Transverse colon (tissue), 4 donors: ENCODE data around the gene ATP5MC3. TPM values are rescaled to one million over a fixed set of nuclear protein-coding genes. Genes with fewer than 3 reads are reported as not detected.

Source experiments
- DNase-seq: peaks from one replicate; pipeline ENCODE4 v3.0.0-alpha.2; 2019
- H3K27ac ChIP-seq, 4 donors: fragments of 200-600 bp; sonication (generic); 2 replicates each; pipeline ENCODE4 v1.5.1; 2016 to 2018; ENCODE audit warnings: inconsistent platforms in 4 of 4
- H3K27me3 ChIP-seq: fragments of 200-600 bp; sonication (generic); 2 replicates; pipeline ENCODE4 v1.5.1; 2017; ENCODE audit warnings: inconsistent platforms
- H3K36me3 ChIP-seq, 4 donors: fragments of 200-600 bp; sonication (generic); 2 replicates each; pipeline ENCODE4 v1.5.1; 2017 to 2019; ENCODE audit warnings: inconsistent platforms in 4 of 4
- H3K4me1 ChIP-seq, 4 donors: fragments of 200-600 bp; sonication (generic); 2 replicates each; pipeline ENCODE4 v1.5.1; 2017 to 2020; ENCODE audit warnings: inconsistent platforms in 4 of 4
- H3K4me3 ChIP-seq, 4 donors: fragments of 200-600 bp; sonication (generic); 1 replicate in 1 of 4; 2 replicates in 3 of 4; pipeline versions ENCODE4 v1.5.1 to v1.6.1; 2017 to 2019; ENCODE audit warnings: inconsistent platforms in 4 of 4
- H3K9me3 ChIP-seq, 2 donors: fragments of 200-600 bp; sonication (generic); 2 replicates each; pipeline ENCODE4 v1.5.1; 2017 to 2019; ENCODE audit warnings: inconsistent platforms in 2 of 2
- EP300 ChIP-seq: sonication (generic); formaldehyde crosslinking; IDR thresholded peaks from one replicate; pipeline ENCODE4 v1.6.1; 2017; ENCODE audit warnings: antibody characterized with exemption, low read depth
- POLR2A ChIP-seq: fragments of 450-650 bp; IDR thresholded peaks from one replicate; pipeline ENCODE4 v1.6.1; 2016; ENCODE audit warnings: antibody characterized with exemption, mild to moderate bottlenecking, moderate library complexity
- POLR2AphosphoS5 ChIP-seq, 3 donors: sonication (generic); formaldehyde crosslinking; IDR thresholded peaks; one replicate each; pipeline ENCODE4 v1.6.1; 2016; ENCODE audit warnings: antibody characterized with exemption in 3 of 3
- WGBS, 2 donors: methylation state at CpG; one replicate each; pipeline ENCODE4 v1.1.5; 2018; ENCODE audit warnings: low coverage in 1 of 2; 5-methylcytosine and 5-hydroxymethylcytosine counted together
- in situ Hi-C, 4 donors: fragments of 200-750 bp; cut with MboI; loops; one replicate each; pipeline versions ENCODE4 v1.15.0 to v1.15.1; 2017; ENCODE audit warnings: low sequenced_read_pairs in 3 of 4, low pct_ligation_motif_present in 1 of 4, low pct_unique_long_range_greater_than_20kb in 1 of 4
- intact Hi-C: fragments of 100-400 bp; cut with DNase I; formaldehyde crosslinking; loops from one replicate; pipeline ENCODE4 v1.15.1; 2023; ENCODE audit warnings: low total_unique reads
- total RNA-seq, 4 donors: library from RNA; depleted of rRNA; stranded (reverse); fragments of >200 nt; gene quantifications; one replicate each; pipeline ENCODE4 v1.1.0, GENCODE V29; 2016
- TF ChIP-seq, protein P1 (sequence below), 5 experiments: fragments of 200-600 bp in 3 of 5; fragments of 450-650 bp in 2 of 5; sonication (generic) in 3 of 5; IDR thresholded peaks; 1 replicate in 2 of 5; 2 replicates in 3 of 5; pipeline ENCODE4 v1.5.1; 2016 to 2017; ENCODE audit warnings: antibody characterized with exemption in 5 of 5, inconsistent platforms in 3 of 5, mild to moderate bottlenecking in 2 of 5, moderate library complexity in 1 of 5

ATP5MC3 gene
- total RNA-seq, 4 donors from 2014 or later: 88.4 to 391 (median 181) TPM

DNA sequence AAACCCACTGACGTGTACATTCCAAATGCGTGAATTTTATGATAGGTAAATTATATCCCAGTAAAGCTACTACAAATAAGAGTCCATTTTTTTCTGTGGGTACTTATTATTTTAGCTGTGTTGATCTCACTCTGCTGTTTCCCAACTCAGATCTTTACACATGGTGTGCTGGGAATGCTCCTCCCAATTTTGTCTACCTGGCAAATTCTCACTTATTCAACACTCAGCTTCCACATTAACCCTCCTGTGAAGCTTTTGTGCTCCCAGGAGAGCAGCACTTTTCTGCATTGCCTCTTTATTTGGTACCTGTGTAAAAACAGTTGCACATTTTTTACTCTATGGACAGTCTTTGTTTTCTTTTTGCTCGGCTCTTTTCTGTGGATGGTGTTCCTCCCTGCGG is 38.6 kb upstream of the ATP5MC3 start:
- H3K27me3 ChIP-seq: no peaks in the 10 kb centered on the region
- TF ChIP-seq EP300 (no peak), POLR2AphosphoS5 (IDR thresholded peaks at IDR 0.05) (no peak), POLR2A (no peak)
- TF ChIP-seq, protein P1, sequence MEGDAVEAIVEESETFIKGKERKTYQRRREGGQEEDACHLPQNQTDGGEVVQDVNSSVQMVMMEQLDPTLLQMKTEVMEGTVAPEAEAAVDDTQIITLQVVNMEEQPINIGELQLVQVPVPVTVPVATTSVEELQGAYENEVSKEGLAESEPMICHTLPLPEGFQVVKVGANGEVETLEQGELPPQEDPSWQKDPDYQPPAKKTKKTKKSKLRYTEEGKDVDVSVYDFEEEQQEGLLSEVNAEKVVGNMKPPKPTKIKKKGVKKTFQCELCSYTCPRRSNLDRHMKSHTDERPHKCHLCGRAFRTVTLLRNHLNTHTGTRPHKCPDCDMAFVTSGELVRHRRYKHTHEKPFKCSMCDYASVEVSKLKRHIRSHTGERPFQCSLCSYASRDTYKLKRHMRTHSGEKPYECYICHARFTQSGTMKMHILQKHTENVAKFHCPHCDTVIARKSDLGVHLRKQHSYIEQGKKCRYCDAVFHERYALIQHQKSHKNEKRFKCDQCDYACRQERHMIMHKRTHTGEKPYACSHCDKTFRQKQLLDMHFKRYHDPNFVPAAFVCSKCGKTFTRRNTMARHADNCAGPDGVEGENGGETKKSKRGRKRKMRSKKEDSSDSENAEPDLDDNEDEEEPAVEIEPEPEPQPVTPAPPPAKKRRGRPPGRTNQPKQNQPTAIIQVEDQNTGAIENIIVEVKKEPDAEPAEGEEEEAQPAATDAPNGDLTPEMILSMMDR (IDR thresholded peaks at IDR 0.05): no peak
- H3K36me3 ChIP-seq: no peaks in the 10 kb centered on the region
- no peak overlapping the region for H3K27ac ChIP-seq
- no peak for DNase-seq
- H3K9me3 ChIP-seq: no peaks in the 10 kb centered on the region
- WGBS, 2 donors: 78 to 83% methylated on average over 4 of the region's 4 CpGs
- in situ Hi-C loops (no loop called here), intact Hi-C loops (no loop called here)
- no peaks in the 10 kb centered on the region for H3K4me1 ChIP-seq
- no peak overlapping the region for H3K4me3 ChIP-seq

DNA sequence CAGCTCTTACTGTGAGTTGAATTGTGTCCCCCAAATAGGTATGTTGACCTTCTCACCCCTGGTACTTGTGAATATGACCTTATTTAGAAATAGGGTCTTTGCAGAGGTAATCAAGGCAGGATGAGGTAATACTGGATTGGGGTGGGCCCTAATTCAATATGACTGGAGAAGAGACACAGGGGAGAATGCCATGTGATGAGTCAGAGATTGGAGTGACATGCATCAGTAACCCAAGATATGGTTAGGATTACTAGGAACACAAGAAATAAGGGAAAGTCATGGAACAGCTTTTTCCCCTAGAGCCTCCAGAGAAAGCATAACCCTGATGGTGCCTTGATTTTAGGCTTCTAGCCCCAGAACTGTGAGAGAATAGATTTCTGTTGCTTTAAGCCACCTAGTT is 37.0 kb upstream of the ATP5MC3 start:
- Histone ChIP-seq H3K27ac (no peak overlapping the region), H3K27me3 (peaks cover 3% of the 10 kb centered on the region), H3K36me3 (no peaks in the 10 kb centered on the region), H3K9me3 (no peaks in the 10 kb centered on the region), H3K4me1 (no peaks in the 10 kb centered on the region), H3K4me3 (no peak overlapping the region)
- in situ Hi-C loops: no loop called here
- DNase-seq: no peak
- intact Hi-C loops: no loop called here
- TF ChIP-seq, protein P1 (IDR thresholded peaks at IDR 0.05): no peak
- TF ChIP-seq EP300: no peak
- TF ChIP-seq POLR2AphosphoS5 (IDR thresholded peaks at IDR 0.05): no peak
- no peak for TF ChIP-seq POLR2A

DNA sequence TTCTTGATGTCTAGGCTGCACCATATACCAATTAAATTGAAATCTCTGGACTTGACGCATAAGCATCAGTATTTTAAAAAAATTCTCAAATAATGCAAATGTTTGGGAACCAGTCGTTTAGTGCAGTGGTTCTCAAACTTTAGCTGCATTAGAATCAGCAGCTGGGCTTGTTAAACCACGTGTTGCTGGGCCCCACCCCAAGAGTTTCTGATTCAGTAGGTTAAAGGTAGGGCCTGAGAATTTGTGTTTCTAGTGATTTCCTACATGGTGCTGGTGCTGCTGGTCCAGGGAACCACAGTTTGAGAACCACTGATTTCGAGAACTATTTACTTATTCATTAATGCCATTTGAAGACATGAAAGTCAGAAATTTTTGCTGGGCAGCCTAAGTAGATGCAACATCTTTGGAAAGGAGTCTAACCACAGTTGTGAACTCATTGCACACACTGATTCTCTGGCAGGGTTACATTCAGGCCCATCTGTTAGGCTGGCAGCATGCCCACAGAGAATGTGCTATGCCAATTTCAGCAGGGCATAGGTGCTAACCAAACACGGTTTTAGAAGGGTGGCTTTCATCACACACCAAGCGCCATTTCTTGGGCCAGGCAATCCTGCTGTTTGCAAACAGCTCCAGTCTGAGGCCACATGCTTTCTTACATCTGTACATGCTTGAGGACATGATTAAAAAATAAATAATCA is 26.4 kb upstream of the ATP5MC3 start:
- Histone ChIP-seq H3K27ac (no peak overlapping the region), H3K36me3 (no peaks in the 10 kb centered on the region), H3K9me3 (no peaks in the 10 kb centered on the region), H3K4me3 (no peak overlapping the region), H3K4me1 (no peaks in the 10 kb centered on the region), H3K27me3 (no peaks in the 10 kb centered on the region)
- intact Hi-C loops (no loop called here), in situ Hi-C loops (no loop called here)
- peak; percentile 12 for DNase-seq
- TF ChIP-seq POLR2A (no peak), EP300 (no peak), POLR2AphosphoS5 (IDR thresholded peaks at IDR 0.05) (no peak)
- TF ChIP-seq, protein P1 (IDR thresholded peaks at IDR 0.05): no peak
- WGBS, 2 donors: 59 to 79% methylated on average over 4 to 6 of the region's 6 CpGs

DNA sequence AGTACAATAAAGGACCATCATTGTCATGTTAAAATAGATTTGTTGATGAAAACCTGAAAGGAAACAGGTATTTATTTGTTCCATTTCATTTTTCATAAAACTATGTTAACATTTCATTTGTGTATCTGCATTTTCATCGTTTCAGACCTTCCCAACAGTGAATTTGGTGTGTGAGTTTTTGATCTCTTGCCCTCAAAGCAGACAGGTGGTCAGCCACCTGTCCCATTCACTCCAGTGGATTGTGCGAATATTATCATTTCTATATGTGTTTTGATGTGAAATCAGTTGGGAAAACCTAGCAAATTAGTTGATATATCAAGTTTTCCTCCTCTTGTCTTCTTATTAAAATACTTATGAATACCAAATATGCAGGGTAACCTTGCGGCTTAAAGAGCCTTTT is 25.4 kb upstream of the ATP5MC3 start:
- no peak for DNase-seq
- no peaks in the 10 kb centered on the region for H3K36me3 ChIP-seq
- no peaks in the 10 kb centered on the region for H3K9me3 ChIP-seq
- WGBS, 2 donors: 84 to 87% methylated on average over 3 of the region's 3 CpGs
- H3K27me3 ChIP-seq: peaks cover 8% of the 10 kb centered on the region
- H3K4me1 ChIP-seq: no peaks in the 10 kb centered on the region
- intact Hi-C loops: no loop called here
- H3K27ac ChIP-seq: no peak overlapping the region
- TF ChIP-seq POLR2A (no peak), POLR2AphosphoS5 (IDR thresholded peaks at IDR 0.05) (no peak), EP300 (no peak)
- TF ChIP-seq, protein P1 (IDR thresholded peaks at IDR 0.05): no peak
- in situ Hi-C loops: no loop called here
- no peak overlapping the region for H3K4me3 ChIP-seq
